Measurements from ENCODE around the gene CDC42EP1.

CDC42EP1 gene

DNA sequence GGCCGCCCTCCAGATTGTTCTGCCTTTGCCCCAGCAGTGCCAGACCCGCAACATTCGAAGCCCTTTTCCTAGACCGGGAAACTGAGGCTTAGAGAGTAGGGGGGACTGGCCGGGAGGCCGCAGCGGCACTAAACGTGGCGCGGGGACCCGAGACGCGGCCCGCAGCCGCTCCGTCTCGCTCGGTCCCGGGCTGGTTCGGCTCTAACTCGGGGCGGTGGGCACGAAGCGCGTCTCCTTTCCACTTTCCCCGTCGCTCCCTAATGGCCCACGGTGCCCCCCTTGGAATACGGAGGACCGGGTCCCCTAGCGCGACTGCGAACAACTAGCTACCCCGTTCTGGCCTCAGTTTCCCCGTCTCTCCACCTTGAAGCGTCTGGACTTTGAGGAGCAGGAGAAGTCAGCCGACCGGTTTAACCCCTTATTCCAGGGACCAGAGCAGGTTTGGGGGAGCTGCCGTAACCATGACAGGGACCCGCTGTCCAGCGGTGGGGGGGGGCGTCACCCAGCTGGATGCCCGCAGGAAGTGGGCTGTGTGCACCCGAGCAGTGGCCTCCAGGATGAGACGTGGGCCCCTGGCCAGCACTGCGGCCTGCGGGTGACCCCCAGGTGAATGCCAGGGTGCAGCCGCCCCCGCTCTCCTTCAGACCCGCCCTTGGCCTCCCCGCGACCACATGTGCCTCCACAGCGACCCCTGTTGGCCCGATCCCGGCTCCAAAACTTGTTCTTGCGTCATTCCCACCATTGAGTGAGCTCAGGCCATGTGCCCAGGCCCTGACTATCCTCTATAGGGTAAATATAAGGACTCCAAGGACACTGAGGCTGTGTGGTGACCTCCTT is 1.1 kb downstream of the CDC42EP1 start:
- TF ChIP-seq FOXM1 (IDR thresholded peaks at IDR 0.05; ENCODE audit: borderline replicate concordance) = 0 out of 2 replicates have a peak, but pooled peaks have one; percentile 54
- no peak for TF ChIP-seq NFRKB (IDR thresholded peaks at IDR 0.05)
- no peak for TF ChIP-seq TARDBP (IDR thresholded peaks at IDR 0.05)
- TF ChIP-seq, protein P1, sequence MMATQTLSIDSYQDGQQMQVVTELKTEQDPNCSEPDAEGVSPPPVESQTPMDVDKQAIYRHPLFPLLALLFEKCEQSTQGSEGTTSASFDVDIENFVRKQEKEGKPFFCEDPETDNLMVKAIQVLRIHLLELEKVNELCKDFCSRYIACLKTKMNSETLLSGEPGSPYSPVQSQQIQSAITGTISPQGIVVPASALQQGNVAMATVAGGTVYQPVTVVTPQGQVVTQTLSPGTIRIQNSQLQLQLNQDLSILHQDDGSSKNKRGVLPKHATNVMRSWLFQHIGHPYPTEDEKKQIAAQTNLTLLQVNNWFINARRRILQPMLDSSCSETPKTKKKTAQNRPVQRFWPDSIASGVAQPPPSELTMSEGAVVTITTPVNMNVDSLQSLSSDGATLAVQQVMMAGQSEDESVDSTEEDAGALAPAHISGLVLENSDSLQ (IDR thresholded peaks at IDR 0.05) = no peak
- no peak; the same call in 1 of the 2 replicates for TF ChIP-seq ELF4 (IDR thresholded peaks at IDR 0.05)
- TF ChIP-seq SP1 (IDR thresholded peaks at IDR 0.05) = no peak
- no peak for TF ChIP-seq FOXK2 (IDR thresholded peaks at IDR 0.05)
- TF ChIP-seq HDGF (IDR thresholded peaks at IDR 0.05; ENCODE audit: borderline replicate concordance) = peak; percentile 80; the same call in 1 of the 2 replicates
- peak; percentile 94 for TF ChIP-seq L3MBTL2 (conservative IDR thresholded peaks at IDR 0.05)
- TF ChIP-seq LEF1 (IDR thresholded peaks at IDR 0.05; ENCODE audit: borderline replicate concordance) = 0 out of 2 replicates have a peak, but pooled peaks have one; percentile 17
- TF ChIP-seq FOXA1 (IDR thresholded peaks at IDR 0.05) = no peak
- no peak for TF ChIP-seq ARNT (IDR thresholded peaks at IDR 0.05)
- TF ChIP-seq SUZ12 (IDR thresholded peaks at IDR 0.05) = no peak
- TF ChIP-seq ZNF384 (IDR thresholded peaks at IDR 0.05) = no peak
- no peak for TF ChIP-seq BHLHE40 (IDR thresholded peaks at IDR 0.05; ENCODE audit: borderline replicate concordance)
- TF ChIP-seq CTBP1 (IDR thresholded peaks at IDR 0.05; ENCODE audit: borderline replicate concordance) = peak; percentile 73
- ChIA-PET CTCF (interaction anchor here (0.6 to 3.9 kb wide), 12 partner anchors 8 to 45 kb away, joined by 3 to 32 read pairs (median 4); no protein-coding TSS in a partner anchor), POLR2A (interaction anchor here (0.6 to 2.9 kb wide), 16 partner anchors 10 to 621 kb away, joined by 3 to 25 read pairs (median 6); partner anchors contain the start of gene GGA1)
- DNase-seq (ENCODE audit: extremely low spot score) = peak; percentile 94

DNA sequence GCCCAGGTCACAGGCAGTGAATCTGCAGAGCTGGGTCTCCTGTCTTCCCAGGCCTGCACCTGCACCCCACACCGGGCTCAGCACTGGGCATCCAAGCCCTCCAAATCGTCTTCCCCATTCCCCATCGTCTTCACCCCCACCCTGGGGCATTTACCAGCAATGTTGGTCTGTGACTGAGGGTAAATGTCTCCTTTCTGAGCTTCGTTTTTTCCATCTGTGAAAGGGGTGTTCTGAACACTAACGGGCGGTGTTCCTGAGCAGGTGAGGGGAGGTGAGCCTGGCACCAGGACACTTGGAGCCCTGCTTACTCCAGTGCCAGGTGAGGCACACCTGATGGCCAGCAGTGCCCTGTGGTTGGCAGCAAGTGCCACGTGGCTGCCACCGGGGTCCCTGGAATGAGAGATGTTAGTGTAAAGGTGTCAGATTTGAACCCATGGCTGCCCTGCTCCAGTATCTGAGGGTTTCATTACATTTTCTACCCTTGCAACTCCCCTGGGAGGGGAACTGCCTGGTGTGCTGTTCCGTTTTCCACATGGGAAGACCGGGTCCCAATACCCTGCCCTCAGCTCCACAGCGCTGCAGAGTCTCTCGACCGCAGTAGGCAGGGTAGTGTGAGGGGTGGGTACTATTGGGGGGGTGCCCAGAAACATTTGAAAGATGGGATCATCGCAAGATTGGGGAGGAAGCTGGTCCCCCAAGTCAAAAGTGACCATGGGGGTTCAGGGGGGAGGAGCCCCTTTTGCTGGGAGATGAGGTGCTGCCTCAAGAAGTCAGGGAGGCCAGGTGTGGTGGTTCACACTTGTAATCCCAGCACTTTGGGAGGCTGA is 2.0 kb downstream of the CDC42EP1 start:
- POLR2A ChIA-PET = interaction anchor here (0.6 to 2.9 kb wide), 21 partner anchors 9 to 620 kb away, joined by 3 to 25 read pairs (median 6); partner anchors contain the start of gene GGA1
- no peak for DNase-seq (ENCODE audit: extremely low spot score)
- CTCF ChIA-PET = interaction anchor here (0.6 to 3.9 kb wide), 13 partner anchors 9 to 45 kb away, joined by 3 to 32 read pairs (median 4); no protein-coding TSS in a partner anchor
- peak; percentile 78 for TF ChIP-seq L3MBTL2 (conservative IDR thresholded peaks at IDR 0.05)
- TF ChIP-seq HDGF (IDR thresholded peaks at IDR 0.05; ENCODE audit: borderline replicate concordance) = 0 out of 2 replicates have a peak, but pooled peaks have one; percentile 28
- no peak for TF ChIP-seq TARDBP (IDR thresholded peaks at IDR 0.05)

DNA sequence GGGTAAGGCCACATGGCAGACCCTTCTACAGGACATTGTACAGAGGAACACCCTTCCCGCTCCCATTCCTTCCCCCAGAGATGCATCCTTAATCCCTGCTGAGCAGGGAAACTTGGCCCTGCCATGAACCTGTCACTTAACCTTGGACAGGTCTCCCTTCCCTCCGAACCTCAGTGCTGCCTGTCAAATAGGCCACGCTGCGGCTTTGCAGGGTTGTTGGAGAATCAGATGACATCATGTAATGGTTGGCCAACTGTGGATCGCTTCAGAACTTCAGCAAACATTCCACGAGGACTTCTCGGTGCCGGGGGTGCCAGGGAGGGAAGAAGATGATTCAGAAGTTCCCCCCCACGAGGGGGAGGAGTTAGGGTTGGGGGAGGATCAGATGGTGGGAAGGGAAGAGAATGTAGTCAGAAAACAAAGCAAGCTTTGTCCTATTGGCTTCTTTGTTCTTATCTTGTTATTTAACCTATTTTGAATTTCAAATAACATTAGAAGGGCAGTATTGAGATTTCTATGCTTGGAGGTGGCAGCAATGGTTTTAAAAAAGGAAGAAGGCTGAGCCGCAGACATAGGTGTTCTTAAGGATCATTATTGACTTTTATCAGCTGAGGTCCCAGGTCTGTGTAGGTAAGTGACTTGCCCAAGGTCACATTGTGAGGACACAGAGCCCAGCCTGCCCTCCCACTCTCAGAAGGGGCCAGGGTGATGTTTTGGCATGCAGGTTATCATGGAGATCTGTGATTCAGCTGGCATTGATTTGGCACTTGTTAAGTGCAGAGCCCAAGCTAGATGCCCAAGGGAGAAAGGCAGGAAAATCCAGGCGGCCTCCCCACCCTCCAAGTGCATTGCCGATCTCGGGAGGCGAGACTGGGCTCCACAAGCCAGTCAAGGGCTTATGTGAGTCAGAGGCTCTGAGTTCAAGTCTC is 3.1 kb downstream of the CDC42EP1 start:
- ChIA-PET POLR2A (interaction anchor here (0.7 to 2.7 kb wide), 9 partner anchors 8 to 58 kb away, joined by 3 to 21 read pairs (median 5); partner anchors contain the start of gene GGA1), CTCF (interaction anchor here (0.6 to 3.9 kb wide), 4 partner anchors 18 to 80 kb away, joined by 5 to 32 read pairs (median 30); no protein-coding TSS in a partner anchor)
- DNase-seq (ENCODE audit: extremely low spot score) = no peak
- TF ChIP-seq SP1 (IDR thresholded peaks at IDR 0.05) = no peak
- TF ChIP-seq FOXM1 (IDR thresholded peaks at IDR 0.05; ENCODE audit: borderline replicate concordance) = no peak
- no peak for TF ChIP-seq LEF1 (IDR thresholded peaks at IDR 0.05; ENCODE audit: borderline replicate concordance)
- TF ChIP-seq L3MBTL2 (conservative IDR thresholded peaks at IDR 0.05) = peak; percentile 34; the same call in 1 of the 2 replicates
- no peak for TF ChIP-seq CTBP1 (IDR thresholded peaks at IDR 0.05; ENCODE audit: borderline replicate concordance)
- no peak for TF ChIP-seq ELF4 (IDR thresholded peaks at IDR 0.05)
- TF ChIP-seq, protein P1 (IDR thresholded peaks at IDR 0.05) = peak; percentile 91; the same call in 1 of the 2 replicates

DNA sequence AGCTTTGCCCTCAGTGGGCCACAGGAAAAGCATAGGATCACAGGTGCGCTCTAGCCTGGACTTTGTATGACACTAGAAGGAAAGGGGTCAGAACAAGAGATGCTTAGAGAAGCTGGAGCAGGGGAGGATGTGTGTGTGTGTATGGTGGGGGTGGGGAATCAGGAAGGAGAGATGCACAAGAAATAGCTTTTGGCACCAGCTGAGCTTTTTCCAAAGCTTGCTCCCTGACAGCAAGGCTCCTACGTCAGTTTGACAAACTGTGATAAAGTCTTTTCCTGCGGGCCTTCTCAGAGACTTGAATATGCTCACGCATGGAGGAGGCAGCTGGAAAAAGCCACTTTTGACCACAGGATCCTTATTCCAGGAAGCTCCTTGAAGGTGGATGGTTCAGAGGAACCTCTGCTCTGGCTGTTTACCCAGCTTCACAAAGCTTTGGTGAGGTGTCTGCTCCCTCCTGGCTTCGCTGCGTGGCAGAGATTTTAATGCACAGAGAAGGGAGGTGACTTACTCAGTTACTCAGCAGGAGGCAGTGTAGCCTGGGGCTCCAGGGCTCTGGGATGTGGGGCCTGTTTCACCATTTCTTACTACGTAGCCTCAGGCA is 3.9 kb downstream of the CDC42EP1 start:
- POLR2A ChIA-PET = interaction anchor here (0.6 to 2.0 kb wide), 6 partner anchors 15 to 44 kb away, joined by 3 to 7 read pairs (median 4); partner anchors contain the start of gene GGA1
- TF ChIP-seq SUZ12 (IDR thresholded peaks at IDR 0.05) (no peak), ARNT (IDR thresholded peaks at IDR 0.05) (no peak), HDGF (IDR thresholded peaks at IDR 0.05; ENCODE audit: borderline replicate concordance) (0 out of 2 replicates have a peak, but pooled peaks have one; percentile 55), CTBP1 (IDR thresholded peaks at IDR 0.05; ENCODE audit: borderline replicate concordance) (no peak), BHLHE40 (IDR thresholded peaks at IDR 0.05; ENCODE audit: borderline replicate concordance) (no peak)
- TF ChIP-seq, protein P1 (IDR thresholded peaks at IDR 0.05) = no peak
- CTCF ChIA-PET = interaction anchor here (0.6 to 3.9 kb wide), 5 partner anchors 13 to 79 kb away, joined by 3 to 32 read pairs (median 30); no protein-coding TSS in a partner anchor
- no peak for DNase-seq (ENCODE audit: extremely low spot score)
